Smooth muscle cell (in vitro differentiated cells): ENCODE results near the gene CLDN11. TPM values are rescaled to one million over a fixed set of nuclear protein-coding genes. Genes with fewer than 3 reads are reported as not detected.
A peak's percentile ranks its signal among the peaks of the same experiment; 100 is the strongest.

Experiments used
- DNase-seq: peaks from one replicate; lab custom pipeline; 2025; ENCODE audit not compliant: unreplicated experiment; lab: John Stamatoyannopoulos, UW
- H2AFZ ChIP-seq: fragments of 200-600 bp; sonication (generic); 2 replicates; pipeline ENCODE4 v1.6.0; 2016; ENCODE audit warnings: antibody characterized with exemption, low read depth, mild to moderate bottlenecking
- H3F3A ChIP-seq: fragments of 200-600 bp; sonication (generic); 2 replicates; pipeline ENCODE4 v1.6.0; 2017; ENCODE audit warnings: antibody characterized with exemption, low read depth
- H3K27ac ChIP-seq: fragments of 200-600 bp; sonication (generic); 2 replicates; pipeline ENCODE4 v1.5.1; 2016; ENCODE audit warnings: low read depth, mild to moderate bottlenecking
- H3K27me3 ChIP-seq: fragments of 200-600 bp; sonication (generic); 2 replicates; pipeline ENCODE4 v1.6.1; 2016; ENCODE audit warnings: low read depth, mild to moderate bottlenecking
- H3K36me3 ChIP-seq: fragments of 200-600 bp; sonication (generic); 2 replicates; pipeline ENCODE4 v1.5.1; 2016; ENCODE audit warnings: low read depth
- H3K4me1 ChIP-seq: fragments of 200-600 bp; sonication (generic); 2 replicates; pipeline ENCODE4 v1.5.1; 2016; ENCODE audit warnings: low read depth
- H3K4me2 ChIP-seq: fragments of 200-600 bp; sonication (generic); 2 replicates; pipeline ENCODE4 v1.6.0; 2016; ENCODE audit warnings: mild to moderate bottlenecking
- H3K4me3 ChIP-seq: fragments of 200-600 bp; sonication (generic); 2 replicates; pipeline ENCODE4 v1.5.1; 2016; ENCODE audit warnings: mild to moderate bottlenecking
- H3K79me2 ChIP-seq: fragments of 200-600 bp; sonication (generic); 2 replicates; pipeline ENCODE4 v1.6.0; 2016; ENCODE audit warnings: low read depth, mild to moderate bottlenecking
- H3K9ac ChIP-seq: fragments of 200-600 bp; sonication (generic); 2 replicates; pipeline ENCODE4 v1.6.0; 2016; ENCODE audit warnings: low read depth
- H3K9me3 ChIP-seq: fragments of 200-600 bp; sonication (generic); replicated peaks from 2 replicates; pipeline ENCODE4 v1.5.1; 2016; ENCODE audit warnings: low read depth
- H4K20me1 ChIP-seq: fragments of 200-600 bp; sonication (generic); 2 replicates; pipeline ENCODE4 v1.6.0; 2016; ENCODE audit warnings: low read depth
- CTCF ChIP-seq: fragments of 200-600 bp; sonication (generic); IDR thresholded peaks from 2 replicates; pipeline ENCODE4 v1.5.1; 2017; ENCODE audit warnings: borderline replicate concordance, mild to moderate bottlenecking, antibody characterized with exemption; ENCODE audit not compliant: insufficient read depth, poor library complexity, severe bottlenecking
- WGBS: methylation state at CpG from one replicate; pipeline ENCODE4 v1.1.7; 2016; ENCODE audit warnings: low lambda C conversion rate; 5-methylcytosine and 5-hydroxymethylcytosine counted together
- polyA plus RNA-seq: library from polyadenylated mRNA; unstranded; fragments of >200 nt; fragmentation: Nextera tagmentation; extraction: Ambion mirVana; gene quantifications from 2 replicates; pipeline ENCODE4 v1.2.1, GENCODE V29; 2016
- total RNA-seq: library from RNA; depleted of rRNA; stranded (reverse); fragments of >200 nt; gene quantifications from 2 replicates; pipeline ENCODE4 v1.2.3, GENCODE V29; 2014

CLDN11 gene
- total and polyA plus RNA-seq, 2 experiments from 2014 or later: 1.0 to 4.2 TPM

DNA sequence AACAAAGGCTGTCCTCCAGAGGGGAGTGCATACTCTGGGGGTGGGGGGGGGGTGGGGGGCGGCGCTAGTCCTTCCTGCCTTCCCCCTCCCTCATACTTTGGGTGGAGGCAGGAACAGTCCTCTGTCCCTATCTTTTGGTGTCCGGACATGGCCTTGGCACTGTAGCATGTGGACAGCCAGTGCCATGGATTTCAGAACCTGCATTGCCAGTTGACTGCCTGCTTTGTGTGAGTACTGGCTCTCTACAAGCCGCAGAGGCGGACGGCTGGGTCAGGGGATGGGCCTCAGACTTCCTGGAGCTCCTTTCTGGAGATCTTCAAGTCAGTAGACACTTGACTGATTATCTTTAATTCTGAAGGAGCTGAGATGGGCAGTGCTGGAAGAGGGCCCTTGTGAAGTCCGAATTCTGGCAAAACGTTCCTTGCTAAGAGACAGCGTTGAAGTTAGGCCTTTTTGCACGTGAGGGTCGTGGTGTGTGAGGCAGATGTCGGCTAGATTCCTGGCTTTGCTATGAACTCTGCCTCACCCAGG is 2.5 kb downstream of the CLDN11 start:
- Histone ChIP-seq H2AFZ (peak overlapping the region; percentile 34), H3K4me2 (no peak overlapping the region), H3K27ac (no peak overlapping the region), H3K9me3 (no peaks in the 10 kb centered on the region), H3K27me3 (peaks cover 32% of the 10 kb centered on the region), H3K36me3 (no peaks in the 10 kb centered on the region), H3K79me2 (no peaks in the 10 kb centered on the region), H3K4me1 (peaks cover 2% of the 10 kb centered on the region), H3K4me3 (no peak overlapping the region), H3K9ac (no peak overlapping the region), H3F3A (peaks cover 9% of the 10 kb centered on the region), H4K20me1 (no peaks in the 10 kb centered on the region)
- DNase-seq: no peak
- TF ChIP-seq CTCF: no peak
- 66% methylated on average over 12 of the region's 12 CpGs for WGBS

- 98% methylated on average over 2 of the region's 2 CpGs for WGBS
- H2AFZ ChIP-seq: no peak overlapping the region
- no peaks in the 10 kb centered on the region for H3K36me3 ChIP-seq
Measured at GRCh38 chr3:170421758-170422157, 3.1 kb downstream of the CLDN11 start.

DNA sequence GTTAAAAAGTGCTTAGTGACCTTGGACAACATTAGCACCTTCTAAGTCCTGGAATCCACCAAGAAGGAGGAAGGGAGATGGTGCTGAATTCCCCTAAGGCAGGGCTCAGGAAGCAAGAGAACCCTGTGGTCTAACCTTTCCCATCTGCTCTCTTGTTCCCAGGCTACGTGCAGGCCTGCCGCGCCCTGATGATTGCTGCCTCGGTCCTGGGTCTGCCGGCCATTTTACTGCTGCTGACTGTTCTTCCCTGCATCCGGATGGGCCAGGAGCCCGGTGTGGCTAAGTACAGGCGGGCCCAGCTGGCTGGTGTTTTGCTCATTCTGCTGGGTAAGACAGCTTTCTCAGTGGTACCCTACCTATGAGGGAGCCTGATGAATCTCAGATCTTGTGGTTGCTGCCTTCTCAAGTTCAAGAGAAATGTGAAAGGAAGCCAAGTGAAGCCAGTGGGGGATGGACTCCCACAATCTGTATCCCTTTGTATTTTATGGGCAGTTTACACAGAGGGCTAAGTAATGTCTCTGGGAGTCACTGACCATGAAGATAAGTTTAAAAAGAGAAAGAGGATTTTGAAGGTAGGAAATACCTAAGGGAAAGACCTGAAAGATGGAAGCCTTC is 4.4 kb downstream of the CLDN11 start:
- no peak for DNase-seq
- H3K4me2 ChIP-seq: no peak overlapping the region
- no peaks in the 10 kb centered on the region for H3K9me3 ChIP-seq
- no peak for TF ChIP-seq CTCF
- H3K9ac ChIP-seq: no peak overlapping the region
- no peak overlapping the region for H3K4me3 ChIP-seq
- H3K27ac ChIP-seq: no peak overlapping the region
- H2AFZ ChIP-seq: no peak overlapping the region
- H3F3A ChIP-seq: peaks cover 9% of the 10 kb centered on the region
- WGBS: 92% methylated on average over 8 of the region's 8 CpGs
- no peaks in the 10 kb centered on the region for H4K20me1 ChIP-seq
- peaks cover 19% of the 10 kb centered on the region for H3K27me3 ChIP-seq
- no peaks in the 10 kb centered on the region for H3K79me2 ChIP-seq
- peaks cover 4% of the 10 kb centered on the region for H3K4me1 ChIP-seq
- H3K36me3 ChIP-seq: no peaks in the 10 kb centered on the region

More at GRCh38 chr3:170421758-170422157, 3.1 kb downstream of the CLDN11 start:
- Histone ChIP-seq H3K4me2 (no peak overlapping the region), H3K9me3 (no peaks in the 10 kb centered on the region), H3K4me1 (peaks cover 4% of the 10 kb centered on the region), H3K27ac (no peak overlapping the region), H3K4me3 (no peak overlapping the region), H3F3A (peaks cover 9% of the 10 kb centered on the region), H3K9ac (no peak overlapping the region), H3K79me2 (no peaks in the 10 kb centered on the region), H3K27me3 (peaks cover 31% of the 10 kb centered on the region), H4K20me1 (no peaks in the 10 kb centered on the region)
- no peak for TF ChIP-seq CTCF
- DNase-seq: no peak

DNA sequence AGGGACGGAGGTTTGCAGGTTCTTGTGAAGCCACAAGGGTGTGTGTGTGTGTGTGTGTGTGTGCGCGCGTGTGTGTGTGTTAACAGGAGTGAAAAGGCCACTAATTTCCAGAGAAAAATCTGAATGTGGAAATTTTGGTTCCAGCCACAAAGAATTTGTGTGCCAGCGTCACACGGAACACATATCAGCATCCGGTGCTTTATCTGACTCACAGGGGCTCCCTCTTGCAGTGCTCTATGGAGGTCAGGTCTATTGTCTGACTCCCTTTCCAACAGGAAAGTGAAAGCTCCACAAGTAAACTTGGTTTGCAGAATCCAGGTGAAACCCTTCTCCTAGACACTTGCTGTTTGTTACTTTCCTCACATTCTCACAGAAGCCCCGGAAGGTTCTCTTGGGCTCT is 6.2 kb downstream of the CLDN11 start:
- Histone ChIP-seq H3K27ac (no peak overlapping the region), H3K79me2 (no peaks in the 10 kb centered on the region)

More for the DNA sequence above, 6.2 kb downstream of the CLDN11 start:
- H3K9me3 ChIP-seq: no peaks in the 10 kb centered on the region
- 89% methylated on average over 8 of the region's 8 CpGs for WGBS
- H3F3A ChIP-seq: peaks cover 9% of the 10 kb centered on the region
- DNase-seq: no peak
- no peaks in the 10 kb centered on the region for H4K20me1 ChIP-seq
- H3K9ac ChIP-seq: no peak overlapping the region
- peaks cover 13% of the 10 kb centered on the region for H3K4me1 ChIP-seq
- no peak overlapping the region for H3K4me3 ChIP-seq
- peaks cover 2% of the 10 kb centered on the region for H3K27me3 ChIP-seq
- no peaks in the 10 kb centered on the region for H3K36me3 ChIP-seq
- no peak for TF ChIP-seq CTCF
- no peak overlapping the region for H2AFZ ChIP-seq
- H3K4me2 ChIP-seq: no peak overlapping the region
